Lower lobe of right lung (tissue), 2 donors: ENCODE results near the gene BLTP3A. TPM values are rescaled to one million over a fixed set of nuclear protein-coding genes. Genes with fewer than 3 reads are reported as not detected.

Source experiments
- ATAC-seq, 2 donors: fragments of 200-7000 bp; cut with Tn5 transposase; one replicate each; pipeline ENCODE4 v1.9.1; 2020 to 2022; ENCODE audit warnings: mild to moderate bottlenecking in 2 of 2, moderate library complexity in 2 of 2
- DNase-seq: peaks from one replicate; pipeline ENCODE4 v3.0.0-alpha.2; 2020
- H3K27ac ChIP-seq: fragments of 200-600 bp; one replicate; pipeline ENCODE4 v1.8.0; 2022
- H3K27me3 ChIP-seq: fragments of 200-600 bp; one replicate; pipeline ENCODE4 v1.8.0; 2022; ENCODE audit warnings: low read depth
- H3K36me3 ChIP-seq: fragments of 200-600 bp; one replicate; pipeline ENCODE4 v1.8.0; 2022; ENCODE audit warnings: mild to moderate bottlenecking
- H3K4me1 ChIP-seq: fragments of 200-600 bp; one replicate; pipeline ENCODE4 v1.8.0; 2022
- H3K4me3 ChIP-seq: fragments of 200-600 bp; one replicate; pipeline ENCODE4 v1.8.0; 2022; ENCODE audit warnings: mild to moderate bottlenecking
- H3K9me3 ChIP-seq: fragments of 200-600 bp; one replicate; pipeline ENCODE4 v1.8.0; 2022
- intact Hi-C: fragments of 100-400 bp; cut with DNase I; formaldehyde crosslinking; loops from one replicate; pipeline ENCODE4 v1.11.0; 2022
- total RNA-seq: library from RNA; stranded (reverse); fragmentation: NEBNext Ultra II Directional; extraction: Animal tissue kit (Norgen Biotek cat#: 25700); gene quantifications from one replicate; pipeline ENCODE4 v1.2.1, GENCODE V29; 2021
- TF ChIP-seq, protein P1 (sequence below): fragments of 200-600 bp; IDR thresholded peaks from one replicate; pipeline ENCODE4 v1.8.0; 2022; ENCODE audit warnings: antibody characterized with exemption, mild to moderate bottlenecking
- donor health status: DM: no; HTN: yes; CAD: no; lungs with severe emphysema.

The BLTP3A gene
- total RNA-seq, 1 donor from 2014 or later: 14.1 TPM

DNA sequence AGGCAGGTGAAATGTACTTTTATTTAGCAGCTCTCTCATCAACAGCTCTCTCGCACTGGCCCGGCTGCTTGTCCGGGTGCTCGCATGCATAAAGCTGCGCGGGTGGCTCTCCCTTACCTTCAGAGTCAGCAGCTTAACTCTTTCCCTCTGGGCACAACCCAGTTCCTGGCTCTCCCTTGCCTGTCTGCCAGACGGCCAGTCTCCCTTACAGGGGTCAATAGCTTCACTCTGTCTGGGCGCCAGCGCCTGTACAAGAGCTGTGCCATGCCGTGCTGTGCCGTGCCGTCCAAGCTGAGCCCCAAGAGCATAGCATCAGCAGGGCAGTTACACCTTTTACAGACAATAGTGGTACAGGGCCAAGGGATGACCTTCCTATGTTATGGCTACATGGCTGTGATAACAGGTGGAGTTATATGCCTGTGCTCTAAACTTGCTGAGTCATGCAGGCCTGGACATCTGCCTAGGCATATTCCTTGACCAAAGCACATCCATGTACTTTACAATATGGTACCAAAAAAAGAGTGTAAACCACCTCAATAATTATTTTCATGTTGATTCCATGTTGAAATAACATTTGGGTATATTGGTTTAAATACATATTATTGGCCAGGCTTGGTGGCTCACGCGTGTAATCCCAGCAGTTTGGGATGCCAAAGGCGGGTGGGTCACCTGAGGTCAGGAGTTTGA lies 47.9 kb downstream of the BLTP3A start:
- Histone ChIP-seq H3K36me3 (peaks cover 32% of the 10 kb centered on the region), H3K4me1 (no peaks in the 10 kb centered on the region), H3K9me3 (no peaks in the 10 kb centered on the region), H3K27me3 (no peaks in the 10 kb centered on the region), H3K27ac (no peak overlapping the region), H3K4me3 (no peak overlapping the region)
- ATAC-seq (peak in 1 of 2 donors; percentile 19), DNase-seq (no peak)
- intact Hi-C loops: no loop called here
- TF ChIP-seq, protein P1, sequence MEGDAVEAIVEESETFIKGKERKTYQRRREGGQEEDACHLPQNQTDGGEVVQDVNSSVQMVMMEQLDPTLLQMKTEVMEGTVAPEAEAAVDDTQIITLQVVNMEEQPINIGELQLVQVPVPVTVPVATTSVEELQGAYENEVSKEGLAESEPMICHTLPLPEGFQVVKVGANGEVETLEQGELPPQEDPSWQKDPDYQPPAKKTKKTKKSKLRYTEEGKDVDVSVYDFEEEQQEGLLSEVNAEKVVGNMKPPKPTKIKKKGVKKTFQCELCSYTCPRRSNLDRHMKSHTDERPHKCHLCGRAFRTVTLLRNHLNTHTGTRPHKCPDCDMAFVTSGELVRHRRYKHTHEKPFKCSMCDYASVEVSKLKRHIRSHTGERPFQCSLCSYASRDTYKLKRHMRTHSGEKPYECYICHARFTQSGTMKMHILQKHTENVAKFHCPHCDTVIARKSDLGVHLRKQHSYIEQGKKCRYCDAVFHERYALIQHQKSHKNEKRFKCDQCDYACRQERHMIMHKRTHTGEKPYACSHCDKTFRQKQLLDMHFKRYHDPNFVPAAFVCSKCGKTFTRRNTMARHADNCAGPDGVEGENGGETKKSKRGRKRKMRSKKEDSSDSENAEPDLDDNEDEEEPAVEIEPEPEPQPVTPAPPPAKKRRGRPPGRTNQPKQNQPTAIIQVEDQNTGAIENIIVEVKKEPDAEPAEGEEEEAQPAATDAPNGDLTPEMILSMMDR: no peak

Other genes starting within 250 kb of the BLTP3A start
- 3.5 TPM for gene SPDEF, start 235.8 kb upstream of the BLTP3A start, total RNA-seq
- 90.3 TPM for gene ILRUN, start 95.3 kb upstream of the BLTP3A start, total RNA-seq
- gene SNRPC, start 34.6 kb upstream of the BLTP3A start, total RNA-seq: 61.6 TPM
- gene TAF11, start 96.0 kb downstream of the BLTP3A start, total RNA-seq: 20.7 TPM
- gene ANKS1A, start 97.2 kb downstream of the BLTP3A start, total RNA-seq: 48.1 TPM